HUDEP-2 (cell line): ENCODE results near the gene CENPN.

Experiments used
- DNase-seq, 76 experiments: peaks; one replicate each; lab custom pipeline; 2025; ENCODE audit not compliant: unreplicated experiment in 76 of 76; lab: John Stamatoyannopoulos, UW

CENPN gene

DNA sequence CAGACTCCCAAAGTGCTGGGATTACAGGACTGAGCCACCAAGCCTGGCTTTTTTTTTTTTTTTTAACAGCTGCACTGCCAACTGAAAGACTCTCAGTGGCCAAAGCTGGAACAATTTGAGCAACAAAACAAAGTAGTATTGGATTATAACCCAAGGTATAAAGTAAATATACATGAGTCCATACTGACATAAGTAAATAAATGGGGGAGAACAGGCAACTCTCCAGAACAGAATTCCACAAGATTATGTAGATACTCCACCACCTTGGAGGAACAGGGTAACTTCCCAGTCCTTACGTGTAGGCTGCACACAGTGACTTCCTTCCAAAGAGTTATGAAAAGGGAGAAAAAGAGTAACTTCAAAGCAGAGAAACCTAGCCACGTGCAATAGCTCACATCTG, 16.0 kb upstream of the CENPN start:
- DNase-seq: no peak

DNA sequence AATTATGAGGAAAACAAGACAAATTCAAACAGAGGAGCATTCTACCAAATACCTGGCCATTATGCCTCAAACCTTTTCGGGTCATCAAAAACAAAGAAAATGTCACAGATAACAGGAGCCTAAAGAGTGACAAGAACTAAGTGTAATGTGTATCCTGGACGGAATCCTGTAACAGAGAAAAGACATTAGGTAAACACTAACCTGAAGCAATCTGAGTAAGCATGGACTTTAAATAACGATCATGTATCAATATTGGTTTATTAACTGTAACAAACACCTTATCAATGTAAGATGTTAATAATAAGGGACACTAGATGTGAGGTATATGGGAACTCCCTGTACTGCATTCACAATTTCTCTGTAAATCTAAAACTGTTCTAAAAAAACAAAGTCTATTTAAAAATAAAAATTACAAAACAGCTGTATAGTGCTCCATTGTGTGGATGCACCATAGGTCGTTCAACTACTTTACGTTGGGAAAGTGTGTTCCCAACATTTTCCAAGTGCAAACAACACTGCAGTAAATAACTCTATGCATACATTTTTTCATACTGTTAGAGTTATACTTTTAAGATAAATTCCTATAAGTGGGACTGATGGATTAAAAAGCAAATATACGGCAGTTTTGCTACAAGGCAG, 15.1 kb upstream of the CENPN start:
- DNase-seq: no peak

DNA sequence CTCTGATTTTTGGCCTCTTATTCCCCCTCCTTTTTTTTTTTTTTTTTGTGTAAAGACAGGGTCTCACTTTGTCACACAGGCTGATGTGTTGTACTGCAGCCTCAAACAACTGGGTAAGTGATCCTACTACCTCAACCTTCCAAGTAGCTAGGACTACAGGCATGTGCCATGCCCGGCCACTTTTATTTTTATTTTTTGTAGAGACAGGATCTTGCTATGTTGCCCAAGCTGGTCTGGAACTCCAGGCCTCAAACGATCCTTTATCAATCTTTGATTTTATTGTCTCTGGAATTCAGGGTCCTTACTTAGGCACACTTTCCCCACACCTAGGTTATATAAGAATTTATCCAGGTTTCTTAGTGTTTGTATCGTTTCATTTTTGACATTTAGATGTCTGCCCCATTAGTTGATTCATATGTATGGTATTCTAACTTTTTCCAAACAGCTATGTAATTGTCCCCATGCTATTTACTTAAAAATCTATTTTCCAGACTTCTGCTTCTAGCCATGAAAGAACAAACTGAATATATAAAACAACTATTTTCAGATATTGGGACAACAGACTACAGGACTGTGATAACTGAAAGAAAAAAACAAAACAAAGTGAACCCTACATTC, 14.2 kb upstream of the CENPN start:
- DNase-seq: no peak

DNA sequence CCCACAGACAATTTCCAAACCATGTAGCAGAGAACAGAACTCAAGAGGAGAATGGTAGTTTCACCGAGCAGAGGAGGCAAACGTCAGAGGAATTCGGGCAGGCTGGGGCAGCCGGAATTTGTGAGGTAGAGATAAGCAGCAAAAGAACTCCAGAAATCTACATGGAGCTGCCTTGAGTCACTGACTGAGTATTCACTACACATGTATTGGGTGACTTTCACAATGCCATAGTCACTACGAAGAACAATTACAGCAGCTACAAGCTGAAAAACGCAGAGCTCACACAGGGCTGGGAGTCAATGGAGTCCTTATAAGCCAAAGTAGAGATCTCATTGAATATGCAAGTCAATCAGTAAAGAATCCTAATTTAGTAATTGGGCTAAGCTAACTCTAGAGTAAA, 13.7 kb upstream of the CENPN start:
- peak in 11 of 76 experiments; percentile 4 to 32 (median 13) for DNase-seq

DNA sequence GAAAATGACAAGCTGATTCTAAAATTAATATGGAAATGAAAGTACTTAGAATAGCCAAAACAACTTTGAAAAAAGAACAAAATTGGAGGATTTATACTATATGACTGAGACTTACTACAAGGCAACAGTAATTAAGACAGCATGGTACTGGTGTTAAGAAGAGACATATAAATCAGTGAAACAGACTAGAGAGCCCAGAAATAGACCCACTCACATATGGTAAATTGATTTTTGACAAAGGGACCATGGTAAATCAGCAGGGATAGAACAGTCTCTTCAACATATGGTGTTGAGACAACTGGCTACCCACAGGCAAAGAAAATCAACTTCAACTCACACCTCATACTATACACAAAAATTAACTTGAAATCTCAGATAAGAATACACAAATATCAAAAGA, 13.2 kb upstream of the CENPN start:
- no peak for DNase-seq

DNA sequence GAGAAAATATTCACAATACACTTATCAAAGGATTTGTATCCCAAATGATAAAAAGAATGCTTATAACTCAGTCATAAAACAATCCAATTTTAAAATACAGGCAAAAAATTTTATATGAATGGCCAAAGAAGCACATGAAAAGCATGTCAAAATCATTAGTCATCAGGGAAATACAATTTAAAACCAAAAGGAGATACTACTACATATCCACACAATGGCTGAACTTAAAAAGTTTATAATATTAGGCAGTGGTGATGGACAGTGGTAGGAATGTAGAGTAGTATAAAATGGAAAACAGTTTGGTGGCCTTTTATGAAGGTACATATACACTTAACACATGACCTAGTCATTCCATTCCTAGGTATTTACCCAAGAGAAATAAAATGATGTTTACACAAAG, 12.6 kb upstream of the CENPN start:
- DNase-seq: no peak

DNA sequence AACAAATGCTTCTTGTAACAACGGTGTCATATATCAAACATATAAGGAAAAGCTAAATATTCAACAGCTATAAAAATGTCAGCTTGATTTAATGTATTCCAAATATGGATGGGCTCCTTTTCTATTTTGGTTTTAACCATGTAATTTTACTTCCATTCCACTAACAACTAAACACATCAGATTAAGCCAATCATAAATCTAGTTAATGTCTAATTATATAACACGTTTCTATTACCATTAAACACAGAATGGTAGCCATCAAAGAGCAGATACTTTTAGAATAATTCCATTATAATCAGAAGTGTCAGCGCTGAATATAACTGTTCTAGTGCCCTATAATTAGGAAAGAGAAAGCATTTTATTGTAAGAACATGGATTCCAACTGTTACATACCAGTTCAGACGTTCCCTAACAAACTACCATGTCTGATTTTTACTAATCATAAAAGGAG, 10.3 kb upstream of the CENPN start:
- DNase-seq: no peak

DNA sequence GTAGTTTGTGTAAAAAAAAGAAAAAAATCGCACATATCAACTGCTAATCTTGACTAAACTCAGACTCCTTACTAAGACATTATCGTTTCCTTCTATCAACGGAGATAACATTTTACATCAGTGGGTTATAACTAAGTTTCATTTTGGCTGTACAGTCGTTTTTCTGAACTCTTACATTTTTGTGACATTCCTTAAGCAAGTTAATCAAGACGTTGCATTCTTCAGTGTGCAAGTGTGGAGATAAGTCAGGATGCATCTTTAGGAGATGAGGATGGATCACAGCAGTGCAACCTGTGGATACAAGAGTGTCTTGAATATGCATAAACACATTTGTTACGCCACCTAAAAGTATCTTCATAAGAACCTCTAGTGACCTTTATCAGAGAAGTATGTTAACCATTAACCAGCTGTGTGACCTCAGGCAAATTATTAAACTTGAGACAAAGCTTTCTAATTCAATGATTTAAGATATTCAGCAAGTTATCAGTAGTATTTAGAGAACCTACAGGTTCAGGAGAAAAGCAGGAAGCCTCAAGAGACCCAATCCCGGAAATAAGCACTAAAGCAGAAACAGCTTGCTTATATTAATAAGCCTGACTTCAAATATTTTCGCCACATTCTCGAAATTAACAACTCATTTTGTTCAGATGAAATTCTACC, 9.7 kb upstream of the CENPN start:
- peak in 1 of 76 experiments; percentile 2 for DNase-seq

DNA sequence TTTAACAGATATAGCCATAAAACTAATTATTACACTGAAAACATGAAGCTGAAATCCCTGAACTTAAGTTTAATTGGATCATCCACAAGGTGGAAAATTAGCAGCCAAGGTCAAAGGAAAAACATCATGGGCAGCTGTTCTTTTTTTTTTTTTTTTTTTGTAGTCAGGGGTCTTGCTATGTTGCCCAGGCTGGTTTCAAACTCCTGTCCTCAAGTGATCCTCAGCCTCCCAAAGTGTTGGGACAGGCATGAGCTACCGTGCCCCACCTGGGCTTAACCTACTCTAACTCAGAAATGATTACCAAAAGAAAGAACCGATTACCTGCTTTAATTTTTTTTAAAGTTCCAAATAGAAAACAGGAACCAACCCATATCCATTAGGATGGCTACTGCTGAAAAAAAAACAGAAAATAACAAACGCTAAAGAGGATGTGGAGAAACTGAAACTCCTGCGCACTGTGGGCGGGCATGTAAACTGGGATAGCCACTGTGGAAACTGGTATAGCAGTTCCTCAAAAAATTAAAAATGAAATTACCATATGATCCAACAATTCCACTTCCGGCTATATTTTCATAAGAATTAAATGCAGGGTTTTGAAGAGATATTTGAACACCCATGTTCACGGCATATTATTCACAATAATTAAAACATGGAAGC, 8.9 kb upstream of the CENPN start:
- no peak for DNase-seq

DNA sequence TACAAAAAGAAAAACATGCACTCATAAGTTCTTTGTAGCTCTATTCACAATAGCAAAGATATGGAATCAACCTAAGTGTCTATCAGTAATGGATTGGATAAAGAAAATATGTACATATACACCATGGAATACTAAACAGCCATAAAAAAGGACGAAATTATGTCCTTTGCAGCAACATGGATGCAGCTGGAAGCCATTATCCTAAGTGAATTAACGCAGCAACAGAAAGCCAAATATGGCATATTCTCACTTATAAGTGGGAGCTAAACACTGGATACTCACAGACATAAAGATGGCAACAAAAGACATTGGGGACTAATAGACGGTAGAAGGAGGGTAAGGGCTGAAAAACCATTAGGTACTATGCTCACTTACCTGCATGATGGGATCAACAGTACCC, 6.1 kb upstream of the CENPN start:
- no peak for DNase-seq

DNA sequence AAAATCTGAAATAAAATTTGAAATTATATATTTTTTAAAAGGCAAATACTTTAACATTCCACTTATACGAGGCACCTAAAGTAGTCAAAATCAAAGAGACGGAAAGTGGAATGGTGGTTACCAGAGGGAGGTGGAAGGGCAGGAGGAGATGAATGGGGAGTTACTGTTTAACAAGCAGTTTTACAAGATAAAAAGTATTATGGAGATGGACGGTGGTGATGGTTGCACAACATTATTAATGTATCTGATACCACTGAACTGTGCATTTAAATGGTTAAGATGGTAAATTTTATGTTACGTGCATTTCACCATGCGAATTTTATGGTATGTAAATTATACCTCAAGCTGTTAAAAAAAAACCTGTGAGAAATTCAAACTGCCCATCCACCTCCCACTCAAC, 5.7 kb upstream of the CENPN start:
- no peak for DNase-seq

DNA sequence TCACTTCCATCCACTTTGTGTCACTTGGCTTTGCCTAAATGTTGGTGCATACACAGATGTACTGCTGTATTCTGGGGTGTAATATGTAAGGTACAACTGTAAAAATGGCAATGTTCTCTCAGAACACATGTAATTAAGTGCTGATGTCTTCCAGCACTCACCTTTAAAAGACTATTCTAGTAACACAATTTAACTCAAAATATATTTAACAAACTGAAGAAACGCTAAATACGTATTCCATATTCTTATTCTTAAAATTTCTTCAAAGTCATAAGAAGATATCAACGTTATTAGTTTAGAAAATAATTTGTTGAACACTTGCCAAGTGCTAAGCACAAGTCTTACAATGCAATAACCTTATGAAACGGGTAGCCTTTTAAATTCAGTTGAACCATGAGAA, 4.0 kb upstream of the CENPN start:
- no peak for DNase-seq

DNA sequence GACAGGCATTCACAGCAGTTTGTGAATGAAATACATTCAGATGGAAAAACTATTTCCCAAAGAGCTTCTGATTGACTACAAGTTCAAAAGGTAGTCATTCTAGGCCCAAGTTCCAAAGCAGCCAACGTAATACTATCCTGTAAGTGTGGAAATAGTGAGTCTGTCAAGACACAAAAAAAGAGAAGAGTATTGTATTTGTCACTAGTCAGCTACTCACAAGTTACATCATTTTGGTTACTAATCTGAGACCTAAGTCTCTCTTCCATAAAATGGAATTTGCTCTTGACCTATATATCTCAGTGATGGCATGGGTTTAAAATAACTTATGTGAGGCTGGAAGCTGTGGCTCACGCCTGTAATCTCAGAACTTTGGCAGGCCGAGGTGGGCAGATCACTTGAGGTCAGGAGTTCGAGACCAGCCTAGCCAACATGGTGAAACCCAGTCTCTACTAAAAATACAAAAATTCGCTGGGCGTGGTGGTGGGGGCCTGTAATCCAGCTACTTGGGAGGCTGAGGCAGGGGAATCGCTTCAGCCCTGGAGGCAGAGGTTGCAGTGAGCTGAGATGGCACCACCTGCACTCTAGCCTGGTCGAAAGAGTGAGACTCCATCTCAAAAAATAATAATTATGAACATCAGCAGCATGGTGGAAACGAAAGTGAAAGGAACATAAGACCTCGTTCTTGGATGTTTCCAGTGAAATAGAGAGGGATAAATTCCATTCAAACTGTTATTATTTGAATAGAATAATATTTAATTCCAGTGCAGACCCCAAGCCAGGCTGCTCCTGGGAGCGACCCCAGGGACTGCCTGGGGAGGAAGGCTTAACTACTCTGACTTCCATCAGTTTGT, 3.2 kb upstream of the CENPN start:
- no peak for DNase-seq

DNA sequence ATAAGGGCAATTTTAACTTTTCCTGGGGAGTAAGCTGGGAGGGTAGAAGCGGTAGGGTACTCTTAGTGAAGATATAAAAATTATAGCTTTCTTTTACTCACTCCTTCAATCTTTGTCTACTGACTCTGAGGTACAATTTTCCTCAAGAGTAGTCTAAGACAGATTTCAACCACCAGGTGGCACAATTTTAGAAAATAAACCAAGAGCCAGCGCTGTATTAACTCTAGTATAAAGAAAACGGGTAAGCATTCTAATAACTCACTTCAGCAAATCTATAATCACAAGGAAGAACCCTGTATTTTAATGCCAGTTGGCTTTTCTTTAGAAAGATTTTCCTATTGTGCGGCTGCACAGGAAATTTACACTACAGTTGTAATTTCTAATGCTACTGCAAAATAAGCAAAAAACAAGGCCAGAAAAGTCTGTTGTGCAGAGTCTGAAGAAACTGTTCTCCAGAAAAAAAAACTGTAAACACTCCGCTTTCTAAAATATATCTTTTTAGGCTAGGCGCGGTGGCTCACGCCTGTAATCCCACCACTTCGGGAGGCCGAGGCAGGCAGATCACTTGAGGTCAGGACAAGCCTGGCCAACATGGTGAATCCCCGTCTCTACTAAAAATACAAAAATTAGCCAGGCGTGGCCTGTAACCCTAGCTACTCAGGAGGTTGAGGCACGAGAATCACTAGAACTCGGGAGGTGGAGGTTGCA, 2.2 kb upstream of the CENPN start:
- DNase-seq: peak in 25 of 76 experiments; percentile 6 to 57 (median 35)

DNA sequence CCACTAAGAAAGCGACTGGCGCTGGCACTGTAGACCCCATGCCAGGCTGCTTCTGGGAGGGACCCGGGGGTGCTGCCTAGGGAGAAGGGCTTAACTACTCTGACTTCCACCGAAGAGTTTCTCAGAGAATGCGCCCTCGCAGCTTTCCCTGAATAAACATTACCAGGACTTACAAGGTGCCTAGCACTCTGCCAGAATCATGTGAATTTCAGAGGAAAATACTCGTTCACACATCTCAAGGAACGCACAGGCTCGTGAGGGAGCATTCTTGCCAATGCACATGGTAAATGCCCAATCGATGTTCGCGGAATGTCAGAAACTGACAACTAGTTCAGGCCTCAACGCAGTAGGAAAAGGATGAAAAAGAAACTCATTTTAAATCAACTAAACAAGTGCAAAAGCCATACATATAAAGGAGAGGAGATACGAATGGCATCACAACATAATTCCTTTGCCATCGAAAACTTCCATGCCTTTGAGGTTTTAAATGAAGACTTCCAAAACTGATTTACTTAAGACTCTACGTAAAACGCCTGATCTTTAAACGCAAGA, 1.3 kb upstream of the CENPN start:
- DNase-seq: peak in 5 of 76 experiments; percentile 4 to 25 (median 5)

DNA sequence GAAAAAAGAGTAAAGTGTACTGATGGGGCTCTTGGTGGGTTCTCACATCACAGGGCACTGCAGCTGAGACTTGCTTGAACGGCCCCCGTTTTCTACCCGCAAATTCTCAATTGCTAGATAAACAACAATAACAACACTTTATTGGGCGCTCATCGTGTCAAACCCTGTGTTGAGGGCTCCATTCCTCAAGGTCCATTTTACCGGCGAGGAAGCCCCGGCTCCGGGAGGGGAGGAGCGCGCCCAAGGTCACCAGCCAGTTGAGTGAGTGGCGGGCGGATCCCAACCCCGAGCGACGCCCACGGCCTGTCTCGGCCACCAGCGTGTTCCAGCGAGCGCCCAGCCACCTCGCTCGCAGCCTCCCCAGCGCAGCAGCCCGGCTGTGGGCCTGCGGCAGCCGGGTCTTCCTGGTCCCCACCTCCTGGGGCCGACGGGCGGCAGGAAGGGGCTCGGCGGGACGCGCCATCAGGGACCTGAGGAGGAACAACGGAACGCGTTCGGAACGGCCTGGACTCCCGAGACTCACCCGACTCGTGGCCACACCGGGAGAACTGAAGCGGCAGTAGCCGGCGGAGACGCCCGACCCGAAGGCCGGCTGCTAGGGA, 702 bp upstream of the CENPN start:
- peak in 66 of 76 experiments; percentile 7 to 82 (median 58) for DNase-seq

DNA sequence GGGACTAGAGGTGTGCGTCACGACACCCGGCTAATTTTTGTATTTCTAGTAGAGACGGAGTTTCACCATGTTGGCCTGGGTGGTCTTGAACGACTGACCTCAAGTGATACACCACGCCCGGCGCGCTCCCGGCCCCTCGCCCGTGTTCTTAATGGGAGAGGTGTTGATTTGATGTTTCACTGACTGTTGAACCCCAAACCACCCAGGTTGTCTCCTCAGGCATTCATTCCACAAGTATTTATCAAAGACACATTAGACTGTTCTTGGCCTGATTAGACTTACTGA, 1.4 kb downstream of the CENPN start:
- DNase-seq: no peak

DNA sequence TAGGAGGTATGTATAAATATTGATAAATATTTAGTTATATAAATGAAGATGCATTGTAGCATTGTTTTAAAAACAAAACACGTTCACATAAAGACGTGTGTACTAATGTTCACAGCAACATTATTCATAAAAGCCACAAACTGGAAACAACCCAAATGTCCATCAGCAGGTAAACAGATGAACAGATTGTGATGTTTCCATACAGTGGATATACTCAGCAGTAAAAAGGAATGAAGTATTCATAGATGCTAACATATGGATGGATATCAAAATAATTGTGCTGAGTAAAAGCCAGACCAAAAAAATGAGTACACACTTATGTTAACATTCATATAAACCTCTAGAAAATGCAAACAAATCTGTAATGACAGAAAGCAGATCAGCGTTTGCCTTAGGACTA, 6.0 kb downstream of the CENPN start:
- DNase-seq: no peak

DNA sequence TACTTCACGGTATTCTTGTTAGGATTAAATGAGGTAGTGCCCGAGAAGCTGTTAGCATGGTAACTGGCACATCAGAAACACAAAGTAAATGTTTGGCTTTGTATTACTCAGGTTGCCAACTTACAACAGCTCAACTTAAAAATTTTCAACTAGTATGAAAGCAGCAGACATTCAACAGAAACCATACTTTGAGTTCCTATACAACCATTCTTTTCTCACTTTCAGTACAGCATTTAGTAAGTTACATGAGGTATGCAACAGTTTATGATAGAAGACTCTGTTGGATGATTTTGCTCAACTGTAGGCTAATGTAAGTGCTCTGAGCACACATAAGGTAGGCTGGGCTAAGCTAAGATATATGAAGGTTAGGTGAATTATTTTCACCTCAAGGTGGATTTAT, 7.7 kb downstream of the CENPN start:
- no peak for DNase-seq

DNA sequence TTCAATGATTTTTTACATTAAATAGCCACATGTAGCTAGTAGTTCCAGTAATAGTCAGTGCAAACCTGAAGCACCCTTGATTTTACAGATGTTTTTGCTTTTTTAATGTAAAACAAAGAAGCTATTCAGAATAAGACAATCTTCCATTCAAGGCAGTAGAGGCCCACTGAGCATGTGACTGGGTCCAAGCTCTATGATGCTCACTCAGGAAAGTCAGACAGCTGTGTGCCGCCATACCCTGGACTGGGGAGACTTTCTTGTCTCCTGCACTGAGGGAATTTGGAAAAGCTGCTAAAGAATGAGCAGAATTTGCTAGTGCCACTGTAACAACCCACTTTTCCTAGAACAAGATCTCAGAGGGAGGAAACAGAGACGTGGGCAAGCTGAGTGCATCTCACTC, 11.5 kb downstream of the CENPN start:
- DNase-seq: no peak
